Body of pancreas (tissue), 4 donors: ENCODE data around the gene FLVCR1. TPM values are rescaled to one million over a fixed set of nuclear protein-coding genes. Genes with fewer than 3 reads are reported as not detected.
A peak's percentile ranks its signal among the peaks of the same experiment; 100 is the strongest.

Experiments used
- ATAC-seq: fragments of 150-250 bp; one replicate; pipeline ENCODE4 v1.9.1; 2016
- DNase-seq, 4 donors: peaks; one replicate each; pipeline ENCODE4 v3.0.0-alpha.2; 2019
- H3K27ac ChIP-seq, 4 donors: fragments of 200-600 bp; sonication (generic); 1 replicate in 3 of 4; 2 replicates in 1 of 4; pipeline versions ENCODE4 v1.5.1 to v1.6.1; 2016 to 2019; ENCODE audit warnings: mild to moderate bottlenecking in 1 of 4, mixed read lengths in 1 of 4, moderate library complexity in 1 of 4
- H3K27me3 ChIP-seq, 2 donors: fragments of 200-600 bp; sonication (generic); one replicate each; pipeline ENCODE4 v1.6.0; 2016; ENCODE audit warnings: mild to moderate bottlenecking in 1 of 2
- H3K36me3 ChIP-seq, 2 donors: fragments of 200-600 bp; sonication (generic); replicated peaks in 1 of 2; 2 replicates each; pipeline ENCODE4 v1.5.1; 2016; ENCODE audit warnings: low read depth in 2 of 2; ENCODE audit not compliant: insufficient read depth in 1 of 2
- H3K4me1 ChIP-seq: fragments of 200-600 bp; sonication (generic); one replicate; pipeline ENCODE4 v1.6.0; 2016
- H3K4me3 ChIP-seq, 2 donors: fragments of 200-600 bp; sonication (generic); 1 replicate in 1 of 2; 2 replicates in 1 of 2; pipeline ENCODE4 v1.5.1; 2016 to 2019
- H3K9me3 ChIP-seq, 3 donors: fragments of 200-600 bp; sonication (generic); 1 replicate in 2 of 3; 2 replicates in 1 of 3; pipeline ENCODE4 v1.5.1; 2016
- CTCF ChIP-seq, 7 experiments: fragments of 450-650 bp in 4 of 7; fragments of 200-600 bp in 3 of 7; sonication (generic) in 3 of 7; IDR thresholded peaks; one replicate each; pipeline ENCODE4 v1.5.1; 2016 to 2019; ENCODE audit warnings: antibody characterized with exemption in 7 of 7
- POLR2A ChIP-seq, 3 donors: fragments of 450-650 bp; IDR thresholded peaks; one replicate each; pipeline ENCODE4 v1.6.1; 2016; ENCODE audit warnings: antibody characterized with exemption in 3 of 3, mild to moderate bottlenecking in 2 of 3
- WGBS, 2 donors: methylation state at CpG; one replicate each; pipeline ENCODE4 v1.1.5; 2017; 5-methylcytosine and 5-hydroxymethylcytosine counted together
- intact Hi-C: fragments of 100-400 bp; cut with DNase I; formaldehyde crosslinking; loops from one replicate; pipeline ENCODE4 v1.15.1; 2023
- total RNA-seq, 2 donors: library from RNA; depleted of rRNA; stranded (reverse); fragments of >200 nt; gene quantifications; one replicate each; pipeline ENCODE4 v1.1.0, GENCODE V29; 2016

Gene FLVCR1
- total RNA-seq = 1 to 10 TPM; 4.2 to 4.6 TPM

GRCh38 chr1:212857992-212858460 is at the start of gene FLVCR1:
TSS of gene FLVCR1 (plus strand) at chr1:212858275. CDS start at chr1:212858453, 178 bp downstream.
- Histone ChIP-seq H3K27ac (peak within 1 kb of the TSS; percentile 78 to 88 (median 88)), H3K9me3 (no peaks in the 10 kb centered on the region), H3K36me3 (no peaks in the 10 kb centered on the region), H3K4me1 (peaks cover 31% of the 10 kb centered on the region), H3K4me3 (peak within 1 kb of the TSS; percentile 72 to 86), H3K27me3 (no peaks in the 10 kb centered on the region)
- TF ChIP-seq POLR2A (IDR thresholded peaks at IDR 0.05) (peak; percentile 66 to 83 (median 80)), CTCF (IDR thresholded peaks at IDR 0.05) (peak in 2 of 7 experiments; percentile 2 to 27)
- intact Hi-C loops = no loop called here
- WGBS, 2 donors = 0 to 1% methylated on average over 1 to 39 of the region's 54 CpGs
- ATAC-seq = peak; percentile 99
- peak; percentile 95 to 98 (median 96) for DNase-seq

GRCh38 chr1:212814537-212815334 is 43.3 kb upstream of the FLVCR1 start:
- DNase-seq (peak in 3 of 4 donors; percentile 13 to 25 (median 15)), ATAC-seq (no peak)
- no peak overlapping the region for H3K27ac ChIP-seq
- TF ChIP-seq CTCF (IDR thresholded peaks at IDR 0.05) (peak in 4 of 7 experiments; percentile 22 to 42 (median 36)), POLR2A (IDR thresholded peaks at IDR 0.05) (no peak)
- no peak overlapping the region for H3K4me3 ChIP-seq
- intact Hi-C loops = no loop called here
- H3K9me3 ChIP-seq = peaks cover 0 to 3% (median 0%) of the 10 kb centered on the region in 3 donors
- no peaks in the 10 kb centered on the region for H3K27me3 ChIP-seq
- WGBS, 2 donors = 48 to 54% methylated on average over 5 of the region's 5 CpGs
- H3K4me1 ChIP-seq = no peaks in the 10 kb centered on the region
- H3K36me3 ChIP-seq = no peaks in the 10 kb centered on the region

- Histone ChIP-seq H3K27ac (no peak overlapping the region), H3K4me1 (no peaks in the 10 kb centered on the region), H3K4me3 (no peak overlapping the region), H3K36me3 (no peaks in the 10 kb centered on the region), H3K27me3 (no peaks in the 10 kb centered on the region), H3K9me3 (peaks cover 0 to 3% (median 0%) of the 10 kb centered on the region in 3 donors)
- WGBS, 2 donors = 69 to 71% methylated on average over 3 of the region's 3 CpGs
- no peak for DNase-seq
- intact Hi-C loops = no loop called here
- ATAC-seq = no peak
- TF ChIP-seq CTCF (IDR thresholded peaks at IDR 0.05) (no peak), POLR2A (IDR thresholded peaks at IDR 0.05) (no peak)
Observed at GRCh38 chr1:212816567-212817278, 41.4 kb upstream of the FLVCR1 start.

- Histone ChIP-seq H3K4me3 (no peak overlapping the region), H3K36me3 (no peaks in the 10 kb centered on the region), H3K9me3 (no peaks in the 10 kb centered on the region), H3K27me3 (no peaks in the 10 kb centered on the region), H3K27ac (no peak overlapping the region), H3K4me1 (no peaks in the 10 kb centered on the region)
- WGBS, 2 donors = 41 to 48% methylated on average over 5 of the region's 5 CpGs
- TF ChIP-seq CTCF (IDR thresholded peaks at IDR 0.05) = no peak
- no peak for TF ChIP-seq POLR2A (IDR thresholded peaks at IDR 0.05)
- intact Hi-C loops = no loop called here
- ATAC-seq = no peak
- DNase-seq = no peak
Observed at GRCh38 chr1:212819726-212820125, 38.3 kb upstream of the FLVCR1 start.
